IMR-90 (cell line): ENCODE data around the gene TRIP11. TPM values are rescaled to one million over a fixed set of nuclear protein-coding genes. Genes with fewer than 3 reads are reported as not detected.

Source experiments
- ATAC-seq: fragments of 200-7000 bp; cut with Tn5 transposase; 2 replicates; pipeline ENCODE4 v1.9.1; 2020; ENCODE audit warnings: low read depth, mild to moderate bottlenecking, moderate library complexity
- BruUV-seq: library from RNA; stranded (reverse); fragments of 400-500 nt; replicated peaks from 2 replicates; lab custom pipeline; 2021; lab: Mats Ljungman, UMichigan
- CTCF ChIA-PET: fragments of 300-600 bp; formaldehyde crosslinking; extraction: SDS; loops from one replicate; lab custom pipeline; 2021; ENCODE audit warnings: antibody characterized with exemption; lab: Yijun Ruan, JAX
- POLR2A ChIA-PET: fragments of 300-600 bp; sonication (Branson Sonifier 250); formaldehyde crosslinking; loops from one replicate; lab custom pipeline; 2022; ENCODE audit warnings: antibody characterized with exemption; ENCODE audit not compliant: unreplicated experiment; lab: Charles Lee
- DNase-seq: peaks from one replicate; pipeline ENCODE4 v3.0.0; 2013
- H2AFZ ChIP-seq: replicated peaks from 2 replicates; pipeline ENCODE3; 2013; ENCODE audit warnings: low read length, mild to moderate bottlenecking; ENCODE audit not compliant: poor library complexity
- H2AK5ac ChIP-seq: 2 replicates; pipeline ENCODE4 v1.6.1; 2013; ENCODE audit warnings: low read depth, low read length, inconsistent platforms
- H2AK9ac ChIP-seq: replicated peaks from 2 replicates; pipeline ENCODE3; 2013; ENCODE audit warnings: mild to moderate bottlenecking, low read depth, low read length, moderate library complexity; ENCODE audit not compliant: poor library complexity
- H2BK120ac ChIP-seq: 2 replicates; pipeline ENCODE4 v1.6.1; 2013; ENCODE audit warnings: low read depth, low read length, inconsistent platforms
- H2BK15ac ChIP-seq: 3 replicates; pipeline ENCODE4 v1.6.1; 2013; ENCODE audit warnings: low read depth, low read length, inconsistent platforms
- H2BK20ac ChIP-seq: 2 replicates; pipeline ENCODE4 v1.6.1; 2013; ENCODE audit warnings: low read depth, mild to moderate bottlenecking, inconsistent platforms, low read length, moderate library complexity
- H2BK5ac ChIP-seq: 2 replicates; pipeline ENCODE4 v1.6.1; 2013; ENCODE audit warnings: mild to moderate bottlenecking, low read depth, low read length, inconsistent platforms; ENCODE audit not compliant: poor library complexity, severe bottlenecking
- H3K14ac ChIP-seq: replicated peaks from 2 replicates; pipeline ENCODE4 v1.6.1; 2013; ENCODE audit warnings: low read depth, low read length, inconsistent platforms
- H3K18ac ChIP-seq: 2 replicates; pipeline ENCODE4 v1.6.1; 2013; ENCODE audit warnings: low read depth, low read length, control low read depth
- H3K23ac ChIP-seq: 2 replicates; pipeline ENCODE4 v1.6.1; 2013; ENCODE audit warnings: low read depth, low read length, inconsistent platforms
- H3K27ac ChIP-seq: 2 replicates; pipeline ENCODE4 v1.5.1; 2013; ENCODE audit warnings: mild to moderate bottlenecking, control low read depth, low read length; ENCODE audit not compliant: insufficient read depth
- H3K27me3 ChIP-seq: 2 replicates; pipeline ENCODE4 v1.6.1; 2013; ENCODE audit warnings: low read length; ENCODE audit not compliant: control insufficient read depth, insufficient read depth
- H3K36me3 ChIP-seq: 2 replicates; pipeline ENCODE4 v1.6.1; 2013; ENCODE audit warnings: low read length, mixed read lengths; ENCODE audit not compliant: control insufficient read depth, insufficient read depth
- H3K4ac ChIP-seq: 2 replicates; pipeline ENCODE4 v1.6.1; 2013; ENCODE audit warnings: low read depth, low read length, inconsistent platforms
- H3K4me1 ChIP-seq: 2 replicates; pipeline ENCODE4 v1.6.1; 2013; ENCODE audit warnings: low read length, mixed read lengths; ENCODE audit not compliant: control insufficient read depth, insufficient read depth
- H3K4me2 ChIP-seq: 2 replicates; pipeline ENCODE4 v1.6.1; 2013; ENCODE audit warnings: low read depth, mild to moderate bottlenecking, control low read depth, low read length, moderate library complexity
- H3K4me3 ChIP-seq: 2 replicates; pipeline ENCODE4 v1.5.1; 2013; ENCODE audit warnings: low read depth, mild to moderate bottlenecking, control low read depth, low read length, moderate library complexity; ENCODE audit not compliant: insufficient read depth
- H3K56ac ChIP-seq: 2 replicates; pipeline ENCODE4 v1.6.1; 2013; ENCODE audit warnings: low read length, inconsistent platforms; ENCODE audit not compliant: insufficient read depth; ENCODE audit errors: extremely low read depth
- H3K79me1 ChIP-seq, 2 experiments: 2 replicates each; pipeline ENCODE4 v1.6.1; 2013; ENCODE audit warnings: low read length in 2 of 2, inconsistent platforms in 1 of 2, low read depth in 1 of 2
- H3K9ac ChIP-seq: 2 replicates; pipeline ENCODE4 v1.6.1; 2013; ENCODE audit warnings: low read depth, low read length, control low read depth
- H3K9me1 ChIP-seq: 2 replicates; pipeline ENCODE4 v1.6.1; 2013; ENCODE audit warnings: low read length, inconsistent platforms; ENCODE audit not compliant: insufficient read depth
- H3K9me3 ChIP-seq: 2 replicates; pipeline ENCODE4 v1.6.1; 2013; ENCODE audit warnings: low read length; ENCODE audit not compliant: control insufficient read depth, insufficient read depth
- H4K20me1 ChIP-seq: 2 replicates; pipeline ENCODE4 v1.6.1; 2013; ENCODE audit warnings: low read length, inconsistent platforms; ENCODE audit not compliant: insufficient read depth
- H4K5ac ChIP-seq: 2 replicates; pipeline ENCODE4 v1.6.1; 2013; ENCODE audit warnings: mild to moderate bottlenecking, low read depth, low read length, control low read depth
- H4K8ac ChIP-seq, 2 experiments: 2 replicates each; pipeline ENCODE4 v1.6.1; 2013; ENCODE audit warnings: low read depth in 2 of 2, low read length in 2 of 2, control low read depth in 1 of 2, inconsistent platforms in 1 of 2
- H4K91ac ChIP-seq: 2 replicates; pipeline ENCODE4 v1.6.1; 2013; ENCODE audit warnings: low read depth, low read length, inconsistent platforms; ENCODE audit not compliant: insufficient read depth
- RFX5 ChIP-seq: IDR thresholded peaks from 2 replicates; pipeline ENCODE4 v1.8.0; 2012; ENCODE audit warnings: low read depth, mild to moderate bottlenecking, low read length, moderate library complexity
- WGBS, 2 experiments: methylation state at CpG; one replicate each; pipeline versions ENCODE4 v1.1.5 to v1.1.7; 2013; ENCODE audit warnings: missing lambda C conversion rate in 2 of 2; ENCODE audit not compliant: insufficient read length in 1 of 2; ENCODE audit errors: extremely low coverage in 2 of 2; 5-methylcytosine and 5-hydroxymethylcytosine counted together
- dilution Hi-C: fragments of 300-500 bp; cut with HindIII; formaldehyde crosslinking; loops from one replicate; pipeline ENCODE4 v1.14.3; 2018; ENCODE audit warnings: low sequenced_read_pairs; ENCODE audit not compliant: unreplicated experiment
- in situ Hi-C: fragments of 300-500 bp; cut with MboI; formaldehyde crosslinking; loops from 3 replicates; pipeline ENCODE4 v1.14.3; 2019; ENCODE audit warnings: low sequenced_read_pairs, inconsistent platforms, mixed read lengths
- intact Hi-C: fragments of 100-400 bp; cut with micrococcal nuclease; formaldehyde crosslinking; loops from 2 replicates; pipeline ENCODE4 v1.10.0; 2022
- polyA plus RNA-seq, 3 experiments: library from polyadenylated mRNA; depleted of rRNA; stranded (reverse); fragments of >200 nt; gene quantifications; 2 replicates each; pipeline ENCODE4 v1.2.3, GENCODE V29; 2012; ENCODE audit warnings: low replicate concordance in 1 of 3
- total RNA-seq: library from RNA; depleted of rRNA; stranded (reverse); fragments of >200 nt; gene quantifications from 2 replicates; pipeline ENCODE4 v1.2.3, GENCODE V29; 2012

TRIP11 gene
- total and polyA plus RNA-seq, 2 of the 4 experiments (the other 2 are of a cell fraction), result 6.8 to 83.5 TPM

- H3K9me1 ChIP-seq, result peaks cover 6% of the 10 kb centered on the region
- no peak overlapping the region for H3K4ac ChIP-seq
- DNase-seq (peak; percentile 1), ATAC-seq (no peak)
- peaks cover 2% of the 10 kb centered on the region; the same call in 1 of the 2 replicates for H3K36me3 ChIP-seq
- H4K20me1 ChIP-seq, result peaks cover 26% of the 10 kb centered on the region
- dilution Hi-C loops (no loop called here), in situ Hi-C loops (no loop called here), intact Hi-C loops (no loop called here)
- no peak overlapping the region for H2BK15ac ChIP-seq
- CTCF ChIA-PET, result no interaction called here
- no peak overlapping the region for H4K5ac ChIP-seq
- H3K14ac ChIP-seq, result peak overlapping the region; percentile 2; the same call in 1 of the 2 replicates
- H2AK5ac ChIP-seq, result peak overlapping the region; percentile 11; the same call in 1 of the 2 replicates
- WGBS, 2 experiments, result no CpG with 5 or more reads among the region's 3 CpGs
- H2BK5ac ChIP-seq, result no peak overlapping the region
- no peak overlapping the region for H4K91ac ChIP-seq
- H3K79me1 ChIP-seq, result peaks cover 10 to 60% of the 10 kb centered on the region in 2 experiments; a peak in 3 of 4 replicates
- H3K4me1 ChIP-seq, result peaks cover 7% of the 10 kb centered on the region
- no peak overlapping the region for H3K18ac ChIP-seq
- peak overlapping the region; percentile 99 for H3K4me2 ChIP-seq
- no peak overlapping the region for H2AK9ac ChIP-seq
- peak overlapping the region; percentile 30 for H3K4me3 ChIP-seq
- peak overlapping the region; percentile 72; the same call in 1 of the 2 replicates for H3K23ac ChIP-seq
- no peak overlapping the region for H4K8ac ChIP-seq
- H3K9me3 ChIP-seq, result no peaks in the 10 kb centered on the region
- POLR2A ChIA-PET, result no interaction called here
- H3K56ac ChIP-seq, result no peak overlapping the region
- no TSS peak for BruUV-seq
- no peak for TF ChIP-seq RFX5
- H2BK120ac ChIP-seq, result no peak overlapping the region
- H2BK20ac ChIP-seq, result no peak overlapping the region
- peak overlapping the region; percentile 70 for H3K9ac ChIP-seq
- H2AFZ ChIP-seq, result no peak overlapping the region
- no peaks in the 10 kb centered on the region for H3K27me3 ChIP-seq
- no peak overlapping the region for H3K27ac ChIP-seq
Measured at GRCh38 chr14:92037989-92038388, 1.9 kb downstream of the TRIP11 start.
